Endothelial cell of umbilical vein (primary cell): Measurements from ENCODE around the gene ATP9B.

Experiments used
- POLR2A ChIP-seq: IDR thresholded peaks from 2 replicates; pipeline ENCODE4 v1.6.1; 2012; ENCODE audit warnings: low read depth, mild to moderate bottlenecking, control low read depth, low read length
- TF ChIP-seq, protein P1 (sequence below), 2 donors: IDR thresholded peaks; 1 replicate in 1 of 2; 2 replicates in 1 of 2; pipeline ENCODE4 v1.5.1; 2011; ENCODE audit warnings: low read length in 2 of 2, mild to moderate bottlenecking in 2 of 2, moderate library complexity in 2 of 2, control low read depth in 1 of 2, inconsistent platforms in 1 of 2, low read depth in 1 of 2; ENCODE audit not compliant: insufficient read depth in 1 of 2; ENCODE audit errors: extremely low read depth in 1 of 2

DNA sequence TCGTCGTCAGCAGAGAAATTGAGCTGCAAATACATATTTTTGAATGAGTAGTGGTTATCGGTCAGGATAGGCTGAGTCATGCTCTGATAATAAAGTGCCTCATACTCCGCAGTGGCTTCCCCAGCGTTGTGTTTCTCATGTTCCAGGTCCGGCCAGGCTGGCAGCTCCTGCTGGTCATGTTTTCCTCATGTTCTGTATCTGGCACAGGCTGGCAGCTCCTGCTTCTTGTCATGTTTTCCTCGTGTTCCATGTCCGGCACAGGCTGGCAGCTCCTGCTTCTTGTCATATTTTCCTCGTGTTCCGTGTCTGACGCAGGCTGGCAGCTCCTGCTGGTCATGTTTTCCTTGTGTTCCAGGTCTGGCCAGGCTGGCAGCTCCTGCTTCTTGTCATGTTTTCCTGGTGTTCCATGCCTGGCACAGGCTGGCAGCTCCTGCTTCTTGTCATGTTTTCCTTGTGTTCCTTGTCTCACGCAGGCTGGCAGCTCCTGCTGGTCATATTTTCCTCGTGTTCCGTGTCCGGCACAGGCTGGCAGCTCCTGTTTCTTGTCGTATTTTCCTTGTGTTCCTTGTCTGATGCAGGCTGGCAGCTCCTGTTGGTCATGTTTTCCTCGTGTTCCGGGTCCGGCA lies 148.9 kb downstream of the ATP9B start:
- TF ChIP-seq, protein P1, sequence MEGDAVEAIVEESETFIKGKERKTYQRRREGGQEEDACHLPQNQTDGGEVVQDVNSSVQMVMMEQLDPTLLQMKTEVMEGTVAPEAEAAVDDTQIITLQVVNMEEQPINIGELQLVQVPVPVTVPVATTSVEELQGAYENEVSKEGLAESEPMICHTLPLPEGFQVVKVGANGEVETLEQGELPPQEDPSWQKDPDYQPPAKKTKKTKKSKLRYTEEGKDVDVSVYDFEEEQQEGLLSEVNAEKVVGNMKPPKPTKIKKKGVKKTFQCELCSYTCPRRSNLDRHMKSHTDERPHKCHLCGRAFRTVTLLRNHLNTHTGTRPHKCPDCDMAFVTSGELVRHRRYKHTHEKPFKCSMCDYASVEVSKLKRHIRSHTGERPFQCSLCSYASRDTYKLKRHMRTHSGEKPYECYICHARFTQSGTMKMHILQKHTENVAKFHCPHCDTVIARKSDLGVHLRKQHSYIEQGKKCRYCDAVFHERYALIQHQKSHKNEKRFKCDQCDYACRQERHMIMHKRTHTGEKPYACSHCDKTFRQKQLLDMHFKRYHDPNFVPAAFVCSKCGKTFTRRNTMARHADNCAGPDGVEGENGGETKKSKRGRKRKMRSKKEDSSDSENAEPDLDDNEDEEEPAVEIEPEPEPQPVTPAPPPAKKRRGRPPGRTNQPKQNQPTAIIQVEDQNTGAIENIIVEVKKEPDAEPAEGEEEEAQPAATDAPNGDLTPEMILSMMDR (IDR thresholded peaks at IDR 0.05; ENCODE audit: extremely low read depth in 1 of 2, insufficient read depth in 1 of 2, low read depth in 1 of 2, low read length in 2 of 2), result no peak
- no peak for TF ChIP-seq POLR2A
